MV-4-11 (cell line): ENCODE data around the gene ECT2.
"Not testable (repeated sequence)": the region's sequence is repeated elsewhere in the genome, so short reads cannot be mapped to it uniquely, and the experiment has no call there.

ENCODE experiments used
- DNase-seq: peaks from one replicate; lab custom pipeline; 2025; lab: John Stamatoyannopoulos, UW

ECT2 gene

GRCh38 chr3:172811099-172811498, 60.6 kb downstream of the ECT2 start:
- DNase-seq: no peak

- DNase-seq: no peak
Measured at GRCh38 chr3:172813462-172813861, 62.9 kb downstream of the ECT2 start.

GRCh38 chr3:172814738-172815137, 64.2 kb downstream of the ECT2 start:
- no peak for DNase-seq

GRCh38 chr3:172815857-172816256, 65.3 kb downstream of the ECT2 start:
- no peak for DNase-seq

GRCh38 chr3:172816281-172816680, 65.8 kb downstream of the ECT2 start:
- no peak for DNase-seq

GRCh38 chr3:172816968-172817367, 66.4 kb downstream of the ECT2 start:
- DNase-seq: no peak

GRCh38 chr3:172820492-172820891, 70.0 kb downstream of the ECT2 start:
- no peak for DNase-seq

GRCh38 chr3:172824229-172824628, 73.7 kb downstream of the ECT2 start:
- no peak for DNase-seq

GRCh38 chr3:172827231-172827630, 76.7 kb downstream of the ECT2 start:
- DNase-seq: not testable (repeated sequence)

GRCh38 chr3:172832983-172833382, 82.5 kb downstream of the ECT2 start:
- DNase-seq: no peak

GRCh38 chr3:172836390-172836997, 86.0 kb downstream of the ECT2 start:
- DNase-seq: no peak

- no peak for DNase-seq
Measured at GRCh38 chr3:172839679-172840078, 89.2 kb downstream of the ECT2 start.

GRCh38 chr3:172840463-172840862, 89.9 kb downstream of the ECT2 start:
- no peak for DNase-seq

- DNase-seq: no peak
Measured at GRCh38 chr3:172840913-172841312, 90.4 kb downstream of the ECT2 start.

GRCh38 chr3:172844428-172844827, 93.9 kb downstream of the ECT2 start:
- DNase-seq: no peak

- DNase-seq: peak; percentile 88
Measured at GRCh38 chr3:172846103-172846561, 95.6 kb downstream of the ECT2 start.

GRCh38 chr3:172846706-172847105, 96.2 kb downstream of the ECT2 start:
- DNase-seq: no peak

- DNase-seq: no peak
Measured at GRCh38 chr3:172847292-172847691, 96.8 kb downstream of the ECT2 start.

GRCh38 chr3:172848910-172849309, 98.4 kb downstream of the ECT2 start:
- no peak for DNase-seq

GRCh38 chr3:172853005-172853404, 102.5 kb downstream of the ECT2 start:
- DNase-seq: no peak

GRCh38 chr3:172853921-172854666, 103.6 kb downstream of the ECT2 start:
- no peak for DNase-seq

GRCh38 chr3:172855037-172855436, 104.5 kb downstream of the ECT2 start:
- no peak for DNase-seq
